Stimulated activated CD4-positive, alpha-beta T cell treated with anti-CD3 and anti-CD28 coated beads, Interleukin-12 subunit alpha, Interleukin-12 subunit beta, amount 100 ng/mL, for 24 hours (primary cell): ENCODE measurements around the gene UBE2F.

Experiments used
- DNase-seq, 2 experiments: peaks; one replicate each; pipeline ENCODE4 v3.0.0-alpha.2; 2020; ENCODE audit warnings: low read depth in 2 of 2

UBE2F gene

GRCh38 chr2:238080518-238080917, 113.7 kb downstream of the UBE2F start:
- DNase-seq: no peak

DNA sequence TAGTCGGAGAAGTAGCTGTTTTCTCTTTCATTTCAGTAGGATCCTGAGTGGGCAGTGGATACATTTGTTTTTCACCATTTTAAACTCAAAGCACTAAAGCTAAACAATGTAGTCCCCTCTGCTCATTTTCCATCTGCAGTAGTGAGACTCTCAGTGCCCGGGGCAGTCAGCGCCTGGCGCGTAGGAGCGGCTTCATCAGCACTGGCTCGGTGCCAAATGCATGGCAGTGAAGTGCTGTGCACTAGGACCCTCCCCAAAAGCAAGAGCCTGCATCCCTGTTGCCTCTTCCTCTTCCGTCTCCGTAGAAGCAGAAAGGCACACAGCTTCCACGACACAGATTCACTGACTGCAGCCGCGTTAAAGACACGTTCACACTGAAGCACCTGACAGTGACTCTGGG, 114.3 kb downstream of the UBE2F start:
- no peak for DNase-seq

- DNase-seq: no peak
Observed at GRCh38 chr2:238081561-238081960, 114.7 kb downstream of the UBE2F start.

GRCh38 chr2:238082151-238082550, 115.3 kb downstream of the UBE2F start:
- no peak for DNase-seq

DNA sequence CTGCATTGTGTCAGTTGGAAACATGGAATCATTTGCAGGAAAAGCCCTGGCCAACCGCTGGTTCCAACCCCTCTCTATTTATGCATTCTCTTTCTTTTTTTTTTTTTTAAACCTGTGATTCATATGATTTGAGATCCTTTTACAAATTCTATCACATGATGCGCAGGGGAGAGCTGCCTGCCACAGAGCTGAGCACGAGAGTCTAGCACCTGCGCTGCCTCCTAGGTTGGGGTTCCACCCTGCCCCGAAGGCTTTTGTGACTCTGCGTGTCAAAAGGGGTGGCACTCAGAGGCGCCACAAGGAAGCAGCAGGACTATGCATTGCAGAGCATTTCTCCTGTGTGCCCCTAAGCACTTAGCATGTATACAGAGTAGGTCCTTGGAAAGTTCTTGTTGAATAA, 116.0 kb downstream of the UBE2F start:
- DNase-seq: no peak

DNA sequence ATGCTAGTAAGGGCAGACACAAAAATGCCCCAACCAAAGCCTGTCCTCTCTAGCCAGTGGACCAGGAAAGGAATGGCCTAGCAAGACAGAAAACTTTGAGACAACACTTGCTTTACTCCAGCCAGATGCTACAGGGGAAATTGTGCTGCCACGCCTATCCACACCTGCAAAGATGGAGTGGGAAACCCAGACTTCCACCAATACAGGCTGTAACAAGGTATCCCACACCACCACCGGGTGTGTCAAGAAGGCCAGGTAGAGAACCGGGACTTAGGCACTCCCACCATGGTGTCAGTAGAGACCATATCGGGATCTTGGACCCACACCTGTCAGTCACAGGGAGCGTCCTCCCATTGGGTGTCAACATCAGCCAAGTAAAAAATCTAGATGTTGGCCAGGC, 117.1 kb downstream of the UBE2F start:
- no peak for DNase-seq

GRCh38 chr2:238084761-238085160, 117.9 kb downstream of the UBE2F start:
- DNase-seq: no peak

DNA sequence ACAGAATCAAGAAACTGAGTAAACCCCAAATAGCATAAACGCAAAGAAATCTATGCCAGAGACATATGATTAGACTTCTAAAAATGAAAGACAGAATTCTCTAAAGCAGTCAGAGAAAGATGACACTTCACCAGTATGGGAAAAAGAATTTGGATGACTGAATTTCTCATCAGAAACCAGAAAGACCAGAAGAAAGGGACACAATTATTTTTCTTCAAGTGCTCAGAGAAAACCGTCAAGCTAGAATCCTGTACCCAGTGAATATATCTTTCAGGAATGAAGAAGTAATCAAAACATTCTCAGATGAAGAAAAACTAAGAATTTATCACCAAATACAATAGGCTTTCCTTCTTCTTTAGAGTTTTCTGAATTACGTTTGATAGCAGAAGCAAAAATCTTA, 119.1 kb downstream of the UBE2F start:
- DNase-seq: no peak

- no peak for DNase-seq
Observed at GRCh38 chr2:238087211-238087610, 120.4 kb downstream of the UBE2F start.

DNA sequence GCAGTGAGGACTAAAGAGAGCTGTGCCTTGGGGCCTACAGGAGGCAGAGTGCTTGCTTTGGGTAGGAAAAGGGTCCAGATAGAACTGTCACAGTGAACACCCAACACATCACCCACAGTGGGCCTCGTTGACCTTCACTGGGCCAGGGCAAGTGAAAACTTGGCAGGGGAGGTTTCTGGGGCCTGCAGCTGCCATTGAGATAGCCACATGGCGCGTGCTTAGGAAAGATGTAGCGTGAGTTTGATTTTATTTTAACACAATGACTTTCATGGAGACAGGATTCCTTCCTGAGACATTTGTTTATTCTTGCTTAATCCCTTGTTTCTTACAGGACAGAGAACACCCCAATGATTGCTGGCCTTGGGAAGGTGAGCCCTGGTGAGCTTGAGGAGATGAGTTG, 124.1 kb downstream of the UBE2F start:
- DNase-seq: no peak

- no peak for DNase-seq
Observed at GRCh38 chr2:238091436-238092060, 124.7 kb downstream of the UBE2F start.
